ENCODE results near the gene ABCB10. TPM values are rescaled to one million over a fixed set of nuclear protein-coding genes. Genes with fewer than 3 reads are reported as not detected.

ABCB10 gene
- total RNA-seq, 1 experiment from 2014 or later = 20.0 TPM

- H3K27me3 ChIP-seq (replicated peaks; ENCODE audit: insufficient read depth, low read depth, low read length, poor library complexity) = no peaks in the 10 kb centered on the region
- H3K4me3 ChIP-seq (ENCODE audit: low read depth, low read length, poor library complexity, severe bottlenecking) = peak overlapping the region; percentile 13
- POLR2A ChIA-PET (ENCODE audit: low non-redundant PET) = interaction anchor here (0.6 kb wide), 1 partner anchor 646 kb away, joined by 3 read pairs; no protein-coding TSS in a partner anchor
- peak; percentile 70 for DNase-seq (ENCODE audit: low spot score)
- intact Hi-C loops (cut with micrococcal nuclease; ENCODE audit: unreplicated experiment) = no loop called here
- no peak overlapping the region for H3K27ac ChIP-seq (ENCODE audit: low read depth, low read length, poor library complexity, severe bottlenecking)
- CTCF ChIA-PET = interaction anchor here (0.8 kb wide), 1 partner anchor 20 kb away, joined by 3 read pairs; the partner anchor contains the start of gene ABCB10
- no peaks in the 10 kb centered on the region for H3K9me3 ChIP-seq (ENCODE audit: low read depth, low read length, poor library complexity, severe bottlenecking)
- H3K36me3 ChIP-seq (ENCODE audit: insufficient read depth, low read length, poor library complexity, severe bottlenecking) = no peaks in the 10 kb centered on the region
- TF ChIP-seq EZH2 (IDR thresholded peaks at IDR 0.05; ENCODE audit: borderline replicate concordance, low read depth, low read length, poor library complexity, severe bottlenecking) (no peak), CTCF (conservative IDR thresholded peaks at IDR 0.05; ENCODE audit: low read depth, low read length) (no peak)
- BruUV-seq (replicated peaks) = no TSS peak
- peaks cover 12% of the 10 kb centered on the region for H3K4me1 ChIP-seq (ENCODE audit: insufficient read depth, low read length, poor library complexity, severe bottlenecking)
These were observed 20.7 kb upstream of the ABCB10 start for GRCh38 chr1:229579059-229579673.

- CTCF ChIA-PET = no interaction called here
- intact Hi-C loops (cut with micrococcal nuclease; ENCODE audit: unreplicated experiment) = no loop called here
- peaks cover 12% of the 10 kb centered on the region for H3K4me1 ChIP-seq (ENCODE audit: insufficient read depth, low read length, poor library complexity, severe bottlenecking)
- TF ChIP-seq CTCF (conservative IDR thresholded peaks at IDR 0.05; ENCODE audit: low read depth, low read length) = no peak
- TF ChIP-seq EZH2 (IDR thresholded peaks at IDR 0.05; ENCODE audit: borderline replicate concordance, low read depth, low read length, poor library complexity, severe bottlenecking) = no peak
- POLR2A ChIA-PET (ENCODE audit: low non-redundant PET) = interaction anchor here (0.6 kb wide), 1 partner anchor 646 kb away, joined by 3 read pairs; no protein-coding TSS in a partner anchor
- H3K9me3 ChIP-seq (ENCODE audit: low read depth, low read length, poor library complexity, severe bottlenecking) = no peaks in the 10 kb centered on the region
- no peak overlapping the region for H3K27ac ChIP-seq (ENCODE audit: low read depth, low read length, poor library complexity, severe bottlenecking)
- no peaks in the 10 kb centered on the region for H3K36me3 ChIP-seq (ENCODE audit: insufficient read depth, low read length, poor library complexity, severe bottlenecking)
- H3K27me3 ChIP-seq (replicated peaks; ENCODE audit: insufficient read depth, low read depth, low read length, poor library complexity) = no peaks in the 10 kb centered on the region
- peak overlapping the region; percentile 13 for H3K4me3 ChIP-seq (ENCODE audit: low read depth, low read length, poor library complexity, severe bottlenecking)
- no peak for DNase-seq (ENCODE audit: low spot score)
- BruUV-seq (replicated peaks) = no TSS peak
These were observed 19.9 kb upstream of the ABCB10 start for GRCh38 chr1:229578168-229579058.

GRCh38 chr1:229574679-229575442 lies 16.4 kb upstream of the ABCB10 start:
- no peak for TF ChIP-seq CTCF (conservative IDR thresholded peaks at IDR 0.05; ENCODE audit: low read depth, low read length)
- no peak for TF ChIP-seq EZH2 (IDR thresholded peaks at IDR 0.05; ENCODE audit: borderline replicate concordance, low read depth, low read length, poor library complexity, severe bottlenecking)
- no TSS peak for BruUV-seq (replicated peaks)
- intact Hi-C loops (cut with micrococcal nuclease; ENCODE audit: unreplicated experiment) = no loop called here
- Histone ChIP-seq H3K27me3 (replicated peaks; ENCODE audit: insufficient read depth, low read depth, low read length, poor library complexity) (no peaks in the 10 kb centered on the region), H3K4me3 (ENCODE audit: low read depth, low read length, poor library complexity, severe bottlenecking) (no peak overlapping the region), H3K9me3 (ENCODE audit: low read depth, low read length, poor library complexity, severe bottlenecking) (no peaks in the 10 kb centered on the region), H3K36me3 (ENCODE audit: insufficient read depth, low read length, poor library complexity, severe bottlenecking) (no peaks in the 10 kb centered on the region), H3K27ac (ENCODE audit: low read depth, low read length, poor library complexity, severe bottlenecking) (no peak overlapping the region), H3K4me1 (ENCODE audit: insufficient read depth, low read length, poor library complexity, severe bottlenecking) (peaks cover 12% of the 10 kb centered on the region)
- POLR2A ChIA-PET (ENCODE audit: low non-redundant PET) = no interaction called here
- DNase-seq (ENCODE audit: low spot score) = no peak
- CTCF ChIA-PET = no interaction called here

Measured in A673 (cell line).